ENCODE results near the gene FADS3. TPM values are rescaled to one million over a fixed set of nuclear protein-coding genes. Genes with fewer than 3 reads are reported as not detected.

FADS3 gene
- total and polyA plus RNA-seq, 9 of the 15 experiments (the other 6 are each of a cell fraction or from before 2014, with no cell fraction given), result 0.97 to 148 (median 92.7) TPM

- TF ChIP-seq BRF1 (IDR thresholded peaks at IDR 0.05; ENCODE audit: borderline replicate concordance, extremely low read depth, insufficient read length), result no peak
- peak; percentile 45 for TF ChIP-seq ZBTB17 (CRISPR knock-in tag; IDR thresholded peaks at IDR 0.05)
- no peak for TF ChIP-seq ZFX (CRISPR knock-in tag; IDR thresholded peaks at IDR 0.05)
- no peak for TF ChIP-seq ZNF311 (CRISPR knock-in tag; IDR thresholded peaks at IDR 0.05)
- TF ChIP-seq CBX3 (IDR thresholded peaks at IDR 0.05; ENCODE audit: borderline replicate concordance in 1 of 2, low read length in 2 of 2), result peak in 1 of 2 experiments; percentile 90; a peak in 2 of 3 replicates
- peak; percentile 95 for TF ChIP-seq TFAP4 (CRISPR knock-in tag; IDR thresholded peaks at IDR 0.05; ENCODE audit: borderline replicate concordance)
- TF ChIP-seq CHAMP1 (IDR thresholded peaks at IDR 0.05), result peak; percentile 43; the same call in 1 of the 2 replicates
- no peak for TF ChIP-seq SAFB (IDR thresholded peaks at IDR 0.05; ENCODE audit: borderline replicate concordance, low read depth, low read length)
- TF ChIP-seq TBL1XR1 (IDR thresholded peaks at IDR 0.05; ENCODE audit: low read length in 2 of 2), result peak in 1 of 2 experiments; percentile 91; a peak in 3 of 4 replicates
- no peak for TF ChIP-seq HIVEP1 (CRISPR knock-in tag; IDR thresholded peaks at IDR 0.05)
- 0 out of 2 replicates have a peak, but pooled peaks have one; percentile 29 for TF ChIP-seq POLR2G (IDR thresholded peaks at IDR 0.05; ENCODE audit: low read depth, low read length)
- peak; percentile 97 for TF ChIP-seq CBFA2T3 (IDR thresholded peaks at IDR 0.05)
- peak; percentile 77 for TF ChIP-seq MTA1 (IDR thresholded peaks at IDR 0.05; ENCODE audit: borderline replicate concordance)
- TF ChIP-seq NRF1 (conservative IDR thresholded peaks at IDR 0.05 in 1 of 2, IDR thresholded peaks at IDR 0.05 in 1 of 2), result 0 out of 4 replicates have a peak, but pooled peaks of 1 of the 2 experiments have one; percentile 19
- TF ChIP-seq GABPA (tag; conservative IDR thresholded peaks at IDR 0.05; ENCODE audit: low read depth), result peak; percentile 42; the same call in 1 of the 2 replicates
- peak; percentile 75 for TF ChIP-seq CREM (IDR thresholded peaks at IDR 0.05; ENCODE audit: low read depth)
- 0 out of 2 replicates have a peak, but pooled peaks have one; percentile 73 for TF ChIP-seq ZNF668 (CRISPR knock-in tag; IDR thresholded peaks at IDR 0.05)
- no peak for TF ChIP-seq PBX2 (CRISPR knock-in tag; IDR thresholded peaks at IDR 0.05; ENCODE audit: low read depth)
- TF ChIP-seq PBX2 (tag; conservative IDR thresholded peaks at IDR 0.05; ENCODE audit: low read depth), result peak; percentile 60
- 0 out of 4 replicates have a peak, but pooled peaks of 1 of the 2 experiments have one; percentile 22 for TF ChIP-seq NONO (IDR thresholded peaks at IDR 0.05; ENCODE audit: low read depth in 2 of 2, low read length in 1 of 2)
- TF ChIP-seq ELF4 (CRISPR knock-in tag; IDR thresholded peaks at IDR 0.05), result peak; percentile 68; the same call in 1 of the 2 replicates
- TF ChIP-seq LCOR (CRISPR knock-in tag; IDR thresholded peaks at IDR 0.05), result peak; percentile 84
Measured at GRCh38 chr11:61841636-61842527, 49.5 kb downstream of the FADS3 start (continued).

Measured in K562 (cell line).